ENCODE data around the gene SLC9A6.

- TF ChIP-seq, protein P1, sequence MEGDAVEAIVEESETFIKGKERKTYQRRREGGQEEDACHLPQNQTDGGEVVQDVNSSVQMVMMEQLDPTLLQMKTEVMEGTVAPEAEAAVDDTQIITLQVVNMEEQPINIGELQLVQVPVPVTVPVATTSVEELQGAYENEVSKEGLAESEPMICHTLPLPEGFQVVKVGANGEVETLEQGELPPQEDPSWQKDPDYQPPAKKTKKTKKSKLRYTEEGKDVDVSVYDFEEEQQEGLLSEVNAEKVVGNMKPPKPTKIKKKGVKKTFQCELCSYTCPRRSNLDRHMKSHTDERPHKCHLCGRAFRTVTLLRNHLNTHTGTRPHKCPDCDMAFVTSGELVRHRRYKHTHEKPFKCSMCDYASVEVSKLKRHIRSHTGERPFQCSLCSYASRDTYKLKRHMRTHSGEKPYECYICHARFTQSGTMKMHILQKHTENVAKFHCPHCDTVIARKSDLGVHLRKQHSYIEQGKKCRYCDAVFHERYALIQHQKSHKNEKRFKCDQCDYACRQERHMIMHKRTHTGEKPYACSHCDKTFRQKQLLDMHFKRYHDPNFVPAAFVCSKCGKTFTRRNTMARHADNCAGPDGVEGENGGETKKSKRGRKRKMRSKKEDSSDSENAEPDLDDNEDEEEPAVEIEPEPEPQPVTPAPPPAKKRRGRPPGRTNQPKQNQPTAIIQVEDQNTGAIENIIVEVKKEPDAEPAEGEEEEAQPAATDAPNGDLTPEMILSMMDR (IDR thresholded peaks at IDR 0.05; ENCODE audit: control extremely low read depth in 1 of 3, insufficient read depth in 1 of 3, low read depth in 1 of 3, low read length in 3 of 3), result no peak
- TF ChIP-seq EZH2 (IDR thresholded peaks at IDR 0.05; ENCODE audit: low read depth, low read length, severe bottlenecking) (no peak), TBP (IDR thresholded peaks at IDR 0.05; ENCODE audit: low read depth, low read length) (no peak), CBX8 (IDR thresholded peaks at IDR 0.05; ENCODE audit: borderline replicate concordance, low read depth, low read length) (no peak)
- TF ChIP-seq, protein P2, sequence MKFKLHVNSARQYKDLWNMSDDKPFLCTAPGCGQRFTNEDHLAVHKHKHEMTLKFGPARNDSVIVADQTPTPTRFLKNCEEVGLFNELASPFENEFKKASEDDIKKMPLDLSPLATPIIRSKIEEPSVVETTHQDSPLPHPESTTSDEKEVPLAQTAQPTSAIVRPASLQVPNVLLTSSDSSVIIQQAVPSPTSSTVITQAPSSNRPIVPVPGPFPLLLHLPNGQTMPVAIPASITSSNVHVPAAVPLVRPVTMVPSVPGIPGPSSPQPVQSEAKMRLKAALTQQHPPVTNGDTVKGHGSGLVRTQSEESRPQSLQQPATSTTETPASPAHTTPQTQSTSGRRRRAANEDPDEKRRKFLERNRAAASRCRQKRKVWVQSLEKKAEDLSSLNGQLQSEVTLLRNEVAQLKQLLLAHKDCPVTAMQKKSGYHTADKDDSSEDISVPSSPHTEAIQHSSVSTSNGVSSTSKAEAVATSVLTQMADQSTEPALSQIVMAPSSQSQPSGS (IDR thresholded peaks at IDR 0.05; ENCODE audit: low read length), result no peak
These were observed 54.7 kb downstream of the SLC9A6 start for GRCh38 chrX:136039968-136040367.
